K562 (cell line): ENCODE measurements around the gene ZNF480. TPM values are rescaled to one million over a fixed set of nuclear protein-coding genes. Genes with fewer than 3 reads are reported as not detected.
A peak's percentile ranks its signal among the peaks of the same experiment; 100 is the strongest.

Source experiments
- CEBPG ChIP-seq, 3 experiments: fragments of 200-800 bp in 1 of 3; sonication (Bioruptor generic) in 1 of 3; sonication (generic) in 1 of 3; formaldehyde crosslinking in 1 of 3; IDR thresholded peaks in 2 of 3; conservative IDR thresholded peaks in 1 of 3; 2 replicates each; pipeline versions ENCODE4 v1.6.1 to v1.8.0; 2016 to 2022; ENCODE audit warnings: missing compliant biosample characterization in 2 of 3, missing genetic modification characterization in 2 of 3, mild to moderate bottlenecking in 1 of 3, missing genetic modification reagents in 1 of 3
- CTBP1 ChIP-seq: fragments of 450-650 bp; IDR thresholded peaks from 2 replicates; pipeline ENCODE4 v1.6.1; 2016; ENCODE audit warnings: borderline replicate concordance
- EP400 ChIP-seq: fragments of 450-650 bp; IDR thresholded peaks from 2 replicates; pipeline ENCODE4 v1.6.1; 2017; ENCODE audit warnings: antibody characterized with exemption, mild to moderate bottlenecking, moderate library complexity
- ESRRB ChIP-seq: fragments of 250-450 bp; sonication (Bioruptor Pico); IDR thresholded peaks from 2 replicates; pipeline ENCODE4 v1.5.0; 2020; ENCODE audit warnings: mild to moderate bottlenecking, moderate library complexity, borderline replicate concordance
- HDAC1 ChIP-seq, 2 experiments: fragments of 450-650 bp; IDR thresholded peaks; 2 replicates each; pipeline ENCODE4 v1.6.1; 2016 to 2017; ENCODE audit warnings: inconsistent platforms in 1 of 2, mild to moderate bottlenecking in 1 of 2, moderate library complexity in 1 of 2
- MCM7 ChIP-seq, 2 experiments: fragments of 450-650 bp; IDR thresholded peaks; 2 replicates each; pipeline ENCODE4 v1.6.1; 2016 to 2018
- MXI1 ChIP-seq: IDR thresholded peaks from 2 replicates; pipeline ENCODE4 v1.6.1; 2011; ENCODE audit warnings: low read depth, mild to moderate bottlenecking, improper control_type of control experiment, low read length
- PHF8 ChIP-seq: fragments of 200-600 bp; sonication (generic); IDR thresholded peaks from 2 replicates; pipeline ENCODE4 v1.6.1; 2012; ENCODE audit warnings: mixed run types, mild to moderate bottlenecking, inconsistent platforms, low read length, moderate library complexity, borderline replicate concordance
- POLR2A ChIP-seq: fragments of 450-650 bp; conservative IDR thresholded peaks from 2 replicates; pipeline ENCODE4 v1.6.1; 2016
- SMAD1 ChIP-seq: fragments of 150-350 bp; IDR thresholded peaks from 2 replicates; pipeline ENCODE4 v1.6.1; 2014; ENCODE audit warnings: low read length, low read depth; ENCODE audit not compliant: partially characterized antibody
- SOX6 ChIP-seq: fragments of 450-650 bp; IDR thresholded peaks from 2 replicates; pipeline ENCODE4 v1.6.1; 2014; ENCODE audit warnings: mild to moderate bottlenecking
- SRF ChIP-seq, 2 experiments: fragments of 250-450, 450-650 bp in 1 of 2; sonication (Bioruptor Pico) in 1 of 2; sonication (generic) in 1 of 2; formaldehyde crosslinking; IDR thresholded peaks; 2 replicates each; pipeline versions ENCODE4 v1.5.0 to v1.5.1; 2020 to 2022; ENCODE audit warnings: mild to moderate bottlenecking in 1 of 2, missing genetic modification reagents in 1 of 2
- SRSF1 ChIP-seq: fragments of 200-400 bp; formaldehyde crosslinking; IDR thresholded peaks from 2 replicates; pipeline ENCODE4 v1.6.1; 2017; ENCODE audit warnings: mild to moderate bottlenecking, low read depth, low read length, moderate library complexity
- TFAM ChIP-seq: fragments of 250-450 bp; sonication (Bioruptor Pico); conservative IDR thresholded peaks from 2 replicates; pipeline ENCODE4 v1.5.0; 2021; ENCODE audit warnings: mild to moderate bottlenecking, moderate library complexity
- YY1 ChIP-seq, 3 experiments: IDR thresholded peaks; 2 replicates each; pipeline ENCODE4 v1.6.1; 2011; ENCODE audit warnings: low read length in 2 of 3, mild to moderate bottlenecking in 2 of 3, moderate library complexity in 2 of 3, borderline replicate concordance in 1 of 3, control low read depth in 1 of 3, low read depth in 1 of 3; ENCODE audit not compliant: insufficient read depth in 3 of 3, insufficient replicate concordance in 2 of 3, control insufficient read depth in 1 of 3, insufficient read length in 1 of 3; ENCODE audit errors: extremely low read depth in 1 of 3
- ZNF589 ChIP-seq: fragments of 200-800 bp; sonication (Bioruptor generic); IDR thresholded peaks from 2 replicates; pipeline ENCODE4 v1.6.1; 2016; ENCODE audit warnings: low read depth, missing genetic modification characterization, missing compliant biosample characterization
- polyA plus RNA-seq, 8 experiments: library from polyadenylated mRNA; depleted of rRNA in 4 of 8; stranded (reverse) in 5 of 8; unstranded in 3 of 8; fragments of >200 nt; fragmentation: Nextera tagmentation in 2 of 8; fragmentation: Illumina TruSeq in 1 of 8; extraction: Ambion mirVana in 2 of 8; extraction: Trizol in 1 of 8; gene quantifications; 2 replicates each; pipeline versions ENCODE4 v1.2.1 to v1.2.3, GENCODE V29; 2011 to 2014; ENCODE audit warnings: inconsistent platforms in 1 of 8, missing spikeins in 1 of 8
- total RNA-seq, 7 experiments: library from RNA; depleted of rRNA in 6 of 7; stranded (reverse); fragments of >200 nt in 6 of 7; fragmentation: Illumina TruSeq in 2 of 7; extraction: Trizol in 2 of 7; gene quantifications; 2 replicates each; pipeline versions ENCODE4 v1.2.1 to v1.2.3, GENCODE V29; 2011 to 2021; ENCODE audit warnings: low replicate concordance in 1 of 7
- TF ChIP-seq, protein P1 (sequence below): fragments of 450-650 bp; IDR thresholded peaks from 2 replicates; pipeline ENCODE4 v1.6.1; 2016
- TF ChIP-seq, protein P2 (sequence below), 2 experiments: fragments of 450-650 bp in 1 of 2; sonication (generic) in 1 of 2; formaldehyde crosslinking in 1 of 2; IDR thresholded peaks in 1 of 2; conservative IDR thresholded peaks in 1 of 2; 2 replicates each; pipeline versions ENCODE4 v1.6.1 to v1.8.1; 2016 to 2023; ENCODE audit warnings: mild to moderate bottlenecking in 2 of 2, moderate library complexity in 2 of 2, inconsistent platforms in 1 of 2, missing genetic modification reagents in 1 of 2
- TF ChIP-seq, protein P3 (sequence below): fragments of 250-450 bp; sonication (Bioruptor Pico); IDR thresholded peaks from 2 replicates; pipeline ENCODE4 v1.8.0; 2022; ENCODE audit warnings: moderate library complexity, mild to moderate bottlenecking, inconsistent platforms

The ZNF480 gene
- total and polyA plus RNA-seq, 9 of the 15 experiments (the other 6 are each of a cell fraction or from before 2014, with no cell fraction given): 10.4 to 31.1 (median 22.3) TPM

DNA sequence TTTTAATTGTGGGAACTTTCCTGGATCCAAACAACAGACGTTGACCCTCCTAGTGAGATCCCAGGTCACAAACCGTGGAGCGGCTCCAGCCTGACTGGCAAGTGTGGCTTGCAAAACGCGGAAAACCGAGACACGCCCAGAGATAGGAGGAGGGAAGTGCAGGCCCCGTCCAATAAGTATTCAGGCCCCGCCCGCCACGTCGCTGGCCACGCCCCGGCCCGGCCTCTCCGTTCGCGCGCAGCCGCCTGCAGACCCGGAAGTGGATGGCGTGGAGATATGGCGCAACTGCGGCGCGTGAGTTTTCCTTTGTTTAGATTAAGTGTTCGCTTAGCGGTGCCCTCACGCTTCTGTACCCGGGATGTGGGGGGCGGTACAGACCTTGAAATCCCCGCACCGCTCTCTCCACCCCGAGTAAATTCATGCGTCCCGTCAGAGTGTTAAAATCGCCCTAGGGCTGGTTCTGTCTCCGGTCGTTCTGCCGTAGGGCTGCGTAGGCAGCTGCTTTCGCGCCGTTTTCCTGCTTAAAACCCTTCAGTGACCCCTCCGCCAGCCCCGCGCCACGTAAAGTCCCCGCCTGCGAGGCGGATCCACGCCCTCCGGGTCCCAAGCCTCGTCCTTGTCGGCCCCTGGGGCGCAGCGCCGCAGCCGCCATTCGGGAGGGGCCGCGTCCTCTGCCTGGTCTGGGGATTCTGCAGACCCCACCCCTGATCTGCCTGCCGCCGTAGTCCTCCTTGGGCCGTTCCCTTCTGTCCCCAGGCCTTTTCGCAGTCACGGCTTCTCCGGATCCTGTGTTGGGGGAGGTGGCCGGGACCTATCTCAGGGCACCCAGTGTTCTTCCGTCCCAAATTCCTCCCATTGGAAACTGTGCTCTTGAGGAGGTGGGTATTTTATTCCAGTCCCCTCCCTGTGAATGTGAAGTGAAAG lies 27.4 kb upstream of the ZNF480 start, which contains the start of gene ZNF766 (continued):
- TF ChIP-seq, protein P1, sequence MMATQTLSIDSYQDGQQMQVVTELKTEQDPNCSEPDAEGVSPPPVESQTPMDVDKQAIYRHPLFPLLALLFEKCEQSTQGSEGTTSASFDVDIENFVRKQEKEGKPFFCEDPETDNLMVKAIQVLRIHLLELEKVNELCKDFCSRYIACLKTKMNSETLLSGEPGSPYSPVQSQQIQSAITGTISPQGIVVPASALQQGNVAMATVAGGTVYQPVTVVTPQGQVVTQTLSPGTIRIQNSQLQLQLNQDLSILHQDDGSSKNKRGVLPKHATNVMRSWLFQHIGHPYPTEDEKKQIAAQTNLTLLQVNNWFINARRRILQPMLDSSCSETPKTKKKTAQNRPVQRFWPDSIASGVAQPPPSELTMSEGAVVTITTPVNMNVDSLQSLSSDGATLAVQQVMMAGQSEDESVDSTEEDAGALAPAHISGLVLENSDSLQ: peak; percentile 67; the same call in 1 of the 2 replicates
- TF ChIP-seq SOX6: peak; percentile 44; the same call in 1 of the 2 replicates
- peak; percentile 40; the same call in 1 of the 2 replicates for TF ChIP-seq MXI1
- TF ChIP-seq HDAC1 (IDR thresholded peaks at IDR 0.05): peak in 1 of 2 experiments; percentile 78; a peak in 2 of 4 replicates
- TF ChIP-seq SMAD1: peak; percentile 26
- peak; percentile 94 for TF ChIP-seq EP400
- peak; percentile 39 to 67 (median 55) for TF ChIP-seq YY1 (IDR thresholded peaks at IDR 0.05; ENCODE audit: borderline replicate concordance in 1 of 3, control insufficient read depth in 1 of 3, extremely low read depth in 1 of 3, insufficient read depth in 3 of 3, insufficient read length in 1 of 3, insufficient replicate concordance in 2 of 3, low read depth in 1 of 3, low read length in 2 of 3)
- TF ChIP-seq, protein P2, sequence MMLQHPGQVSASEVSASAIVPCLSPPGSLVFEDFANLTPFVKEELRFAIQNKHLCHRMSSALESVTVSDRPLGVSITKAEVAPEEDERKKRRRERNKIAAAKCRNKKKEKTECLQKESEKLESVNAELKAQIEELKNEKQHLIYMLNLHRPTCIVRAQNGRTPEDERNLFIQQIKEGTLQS (IDR thresholded peaks at IDR 0.05): peak; percentile 66
- TF ChIP-seq, protein P2 (CRISPR knock-in tag; conservative IDR thresholded peaks at IDR 0.05): no peak
- TF ChIP-seq, protein P3, sequence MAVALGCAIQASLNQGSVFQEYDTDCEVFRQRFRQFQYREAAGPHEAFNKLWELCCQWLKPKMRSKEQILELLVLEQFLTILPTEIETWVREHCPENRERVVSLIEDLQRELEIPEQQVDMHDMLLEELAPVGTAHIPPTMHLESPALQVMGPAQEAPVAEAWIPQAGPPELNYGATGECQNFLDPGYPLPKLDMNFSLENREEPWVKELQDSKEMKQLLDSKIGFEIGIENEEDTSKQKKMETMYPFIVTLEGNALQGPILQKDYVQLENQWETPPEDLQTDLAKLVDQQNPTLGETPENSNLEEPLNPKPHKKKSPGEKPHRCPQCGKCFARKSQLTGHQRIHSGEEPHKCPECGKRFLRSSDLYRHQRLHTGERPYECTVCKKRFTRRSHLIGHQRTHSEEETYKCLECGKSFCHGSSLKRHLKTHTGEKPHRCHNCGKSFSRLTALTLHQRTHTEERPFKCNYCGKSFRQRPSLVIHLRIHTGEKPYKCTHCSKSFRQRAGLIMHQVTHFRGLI (CRISPR knock-in tag): no peak
- peak; percentile 88 for TF ChIP-seq PHF8
- TF ChIP-seq ZNF589 (CRISPR knock-in tag): no peak
- peak; percentile 95 for TF ChIP-seq CEBPG (CRISPR knock-in tag; IDR thresholded peaks at IDR 0.05)
- peak; percentile 93 to 96 for TF ChIP-seq CEBPG (tag; conservative IDR thresholded peaks at IDR 0.05 in 1 of 2, IDR thresholded peaks at IDR 0.05 in 1 of 2)
- TF ChIP-seq SRSF1: no peak
- TF ChIP-seq POLR2A: peak; percentile 88
- TF ChIP-seq MCM7 (IDR thresholded peaks at IDR 0.05): no peak
- TF ChIP-seq CTBP1: peak; percentile 27; the same call in 1 of the 2 replicates
- no peak for TF ChIP-seq ESRRB (CRISPR knock-in tag)
- TF ChIP-seq SRF (CRISPR knock-in tag; IDR thresholded peaks at IDR 0.05): 0 out of 4 replicates have a peak, but pooled peaks of 1 of the 2 experiments have one; percentile 13
- no peak for TF ChIP-seq TFAM
- TF ChIP-seq, all 486 proteins: peak for 109
